HG03095 (cell line): ENCODE results near the gene LRP1B.

Experiments used
- ATAC-seq: cut with Tn5 transposase; IDR thresholded peaks from one replicate; pipeline ENCODE4 v1.9.1; 2021; ENCODE audit warnings: moderate library complexity; ENCODE audit not compliant: unreplicated experiment

LRP1B gene

GRCh38 chr2:141959941-141960340 is 170.9 kb downstream of the LRP1B start:
- no peak for ATAC-seq

DNA sequence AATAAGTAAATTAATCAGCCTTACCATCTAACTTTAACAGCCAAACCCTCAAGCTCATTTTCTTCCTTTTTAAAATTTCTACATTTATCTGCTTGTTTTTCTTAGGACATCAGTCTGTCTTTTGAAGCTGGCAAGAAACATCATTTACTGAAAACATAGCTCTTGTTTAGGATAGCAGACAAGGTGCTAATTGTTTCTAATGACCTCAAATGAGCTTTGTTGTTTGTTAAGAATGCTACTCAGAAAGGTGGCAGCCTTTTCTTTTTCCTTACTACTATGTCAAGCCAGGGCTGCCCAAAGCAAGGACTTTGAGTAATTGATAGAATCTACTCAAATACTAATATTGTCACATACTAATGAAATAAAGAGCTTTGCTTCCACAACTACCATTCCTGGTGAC is 171.8 kb downstream of the LRP1B start:
- no peak for ATAC-seq

GRCh38 chr2:141957827-141958450 is 172.9 kb downstream of the LRP1B start:
- no peak for ATAC-seq

- no peak for ATAC-seq
These were observed 173.5 kb downstream of the LRP1B start for GRCh38 chr2:141957321-141957720.

GRCh38 chr2:141947396-141948114 is 183.3 kb downstream of the LRP1B start:
- ATAC-seq: no peak

- no peak for ATAC-seq
These were observed 184.8 kb downstream of the LRP1B start for GRCh38 chr2:141946016-141946415.

GRCh38 chr2:141943918-141944317 is 186.9 kb downstream of the LRP1B start:
- no peak for ATAC-seq

- no peak for ATAC-seq
These were observed 188.6 kb downstream of the LRP1B start for GRCh38 chr2:141942006-141942789.

DNA sequence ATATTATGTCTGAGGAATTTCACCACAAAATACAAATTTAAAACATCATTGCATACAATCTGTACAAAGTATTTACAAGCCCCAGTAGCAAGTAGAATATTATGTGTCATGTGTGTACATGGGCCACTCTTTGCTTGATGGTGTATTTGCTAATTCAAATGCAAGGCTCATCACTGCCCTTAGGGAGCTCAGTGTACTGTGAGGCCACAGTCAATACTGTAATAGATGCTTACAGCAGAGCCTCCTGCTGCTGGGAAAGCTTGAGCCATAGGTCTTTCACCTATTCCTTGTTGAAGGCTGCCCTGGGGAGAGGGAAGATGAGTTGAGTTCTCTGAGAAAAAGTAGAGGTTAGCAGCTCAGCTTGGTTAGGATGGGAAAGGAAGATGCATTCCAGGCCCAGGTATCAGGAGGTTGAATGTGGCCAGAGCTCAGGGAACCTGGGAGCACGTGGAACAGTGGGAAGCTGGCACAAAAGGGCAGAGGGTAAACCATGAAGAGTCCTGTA is 189.6 kb downstream of the LRP1B start:
- no peak for ATAC-seq

GRCh38 chr2:141940709-141941108 is 190.1 kb downstream of the LRP1B start:
- ATAC-seq: no peak

- ATAC-seq: no peak
These were observed 197.6 kb downstream of the LRP1B start for GRCh38 chr2:141933226-141933625.

DNA sequence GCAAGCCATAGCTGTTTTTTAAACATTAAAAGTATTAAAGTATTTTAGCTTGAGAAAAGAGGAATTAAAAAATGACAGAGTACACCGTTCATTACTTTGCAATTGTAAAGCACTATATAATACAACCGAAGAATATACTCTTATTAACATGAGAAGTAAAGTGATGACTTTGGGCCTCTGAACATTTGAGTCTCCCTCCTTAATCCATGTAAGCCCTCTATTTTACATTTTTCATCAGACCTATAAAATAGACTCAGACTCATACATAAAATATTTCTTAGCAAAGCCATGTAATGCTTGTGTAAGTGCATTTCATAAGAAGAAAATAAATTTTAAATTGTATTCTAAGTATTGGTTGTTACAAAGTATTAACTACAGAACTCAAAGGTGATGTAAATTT is 198.6 kb downstream of the LRP1B start:
- ATAC-seq: no peak

GRCh38 chr2:141931797-141932196 is 199.0 kb downstream of the LRP1B start:
- ATAC-seq: no peak

DNA sequence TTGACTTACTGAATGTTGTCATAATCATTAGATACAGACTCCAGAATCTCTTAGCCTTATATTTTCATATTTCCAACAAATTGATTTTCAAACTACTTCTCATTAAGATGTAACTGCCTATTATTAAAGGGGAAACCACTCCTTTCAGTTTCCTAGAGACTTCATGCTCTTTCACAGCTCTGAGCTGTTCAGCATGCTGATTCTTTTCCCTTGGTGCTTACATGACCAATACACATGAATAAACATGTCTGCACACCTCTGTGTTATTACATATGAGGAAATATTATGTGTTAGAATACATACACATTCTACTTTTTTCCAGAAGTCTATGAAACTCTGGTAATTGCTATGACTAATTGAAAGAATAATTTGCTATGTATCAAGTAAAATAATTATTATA is 200.0 kb downstream of the LRP1B start:
- ATAC-seq: no peak

GRCh38 chr2:141929331-141930252 is 201.2 kb downstream of the LRP1B start:
- ATAC-seq: no peak

- ATAC-seq: no peak
These were observed 202.3 kb downstream of the LRP1B start for GRCh38 chr2:141928476-141928875.

DNA sequence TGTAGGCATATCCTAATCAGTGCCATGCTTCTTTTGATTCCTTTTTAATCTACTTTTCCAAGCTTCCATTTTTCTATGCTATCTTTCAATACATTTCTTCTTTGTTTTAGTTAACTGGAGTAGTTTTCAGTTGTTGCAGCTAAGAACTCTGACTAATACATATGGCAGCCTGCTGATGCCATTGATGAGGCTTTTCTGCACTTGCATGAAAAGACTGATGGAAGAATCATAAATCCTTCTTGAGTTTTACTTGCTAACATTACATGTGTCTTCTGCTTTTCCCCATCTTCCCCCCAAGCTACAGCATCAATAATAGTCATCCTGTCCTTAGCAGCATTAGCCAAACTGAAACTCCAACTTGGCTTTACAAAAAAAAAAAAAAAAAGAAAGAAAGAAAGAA is 203.3 kb downstream of the LRP1B start:
- no peak for ATAC-seq

- no peak for ATAC-seq
These were observed 205.3 kb downstream of the LRP1B start for GRCh38 chr2:141925511-141925910.

DNA sequence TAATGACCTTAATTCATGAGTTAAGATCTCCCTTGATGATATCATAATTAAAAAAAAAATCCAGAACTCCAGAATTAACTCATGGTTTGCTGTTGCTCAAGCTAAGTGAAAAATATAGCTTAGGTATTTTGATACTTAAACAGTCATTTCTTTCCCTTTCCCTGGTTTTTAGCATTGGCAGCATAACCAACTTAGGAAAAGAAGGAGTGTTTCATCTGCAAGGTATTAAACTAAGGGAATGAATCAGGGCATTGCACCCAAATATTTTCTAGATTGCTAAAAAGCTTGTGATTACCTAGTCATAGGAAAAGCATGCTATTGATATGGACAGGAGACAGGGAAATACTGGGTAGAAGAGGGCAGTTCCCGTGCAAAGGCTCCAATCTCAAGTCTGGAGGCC is 207.2 kb downstream of the LRP1B start:
- ATAC-seq: no peak

- ATAC-seq: peak; percentile 75
These were observed 219.2 kb downstream of the LRP1B start for GRCh38 chr2:141911485-141912066.
